H9 (cell line): Measurements from ENCODE around the gene POLR3B. TPM values are rescaled to one million over a fixed set of nuclear protein-coding genes. Genes with fewer than 3 reads are reported as not detected.

Source experiments
- DNase-seq: peaks from one replicate; pipeline ENCODE4 v3.0.0-alpha.2; 2017
- H2AFZ ChIP-seq: one replicate; pipeline ENCODE4 v1.6.1; 2013; ENCODE audit warnings: mild to moderate bottlenecking, low read length, control low read depth, moderate library complexity
- H2AK5ac ChIP-seq: 2 replicates; pipeline ENCODE4 v1.6.1; 2013; ENCODE audit warnings: low read length, control low read depth, mixed read lengths; ENCODE audit not compliant: insufficient read length
- H2BK120ac ChIP-seq: one replicate; pipeline ENCODE4 v1.6.1; 2013; ENCODE audit warnings: low read depth, mild to moderate bottlenecking, low read length, control low read depth, inconsistent platforms; ENCODE audit not compliant: poor library complexity, severe bottlenecking
- H2BK12ac ChIP-seq: 2 replicates; pipeline ENCODE4 v1.6.1; 2013; ENCODE audit warnings: low read length, control low read depth, mixed read lengths, low read depth; ENCODE audit not compliant: insufficient read length
- H2BK15ac ChIP-seq: 2 replicates; pipeline ENCODE4 v1.6.1; 2013; ENCODE audit warnings: low read depth, low read length, control low read depth
- H2BK20ac ChIP-seq: one replicate; pipeline ENCODE4 v1.6.1; 2013; ENCODE audit warnings: low read depth, mild to moderate bottlenecking, low read length, control low read depth, inconsistent platforms; ENCODE audit not compliant: poor library complexity, severe bottlenecking
- H2BK5ac ChIP-seq: 2 replicates; pipeline ENCODE4 v1.6.1; 2013; ENCODE audit warnings: low read length, control low read depth, mixed read lengths; ENCODE audit not compliant: insufficient read length
- H3K14ac ChIP-seq: 2 replicates; pipeline ENCODE4 v1.6.1; 2013; ENCODE audit warnings: low read length, control low read depth; ENCODE audit not compliant: insufficient read depth
- H3K18ac ChIP-seq: 2 replicates; pipeline ENCODE4 v1.6.1; 2013; ENCODE audit warnings: low read depth, mild to moderate bottlenecking, mixed read lengths, low read length, control low read depth; ENCODE audit not compliant: insufficient read length
- H3K23ac ChIP-seq: 2 replicates; pipeline ENCODE4 v1.6.1; 2013; ENCODE audit warnings: low read length, control low read depth, mixed read lengths, low read depth; ENCODE audit not compliant: insufficient read length
- H3K23me2 ChIP-seq: 2 replicates; pipeline ENCODE4 v1.6.1; 2013; ENCODE audit warnings: low read depth, mild to moderate bottlenecking, mixed read lengths, low read length, control low read depth; ENCODE audit not compliant: insufficient read length, poor library complexity, severe bottlenecking
- H3K27ac ChIP-seq: 2 replicates; pipeline ENCODE4 v1.5.1; 2013; ENCODE audit warnings: low read length, control low read depth, mixed read lengths, low read depth; ENCODE audit not compliant: insufficient read length
- H3K27me3 ChIP-seq: 2 replicates; pipeline ENCODE4 v1.6.1; 2013; ENCODE audit warnings: low read length, control low read depth, inconsistent platforms; ENCODE audit not compliant: insufficient read depth
- H3K4ac ChIP-seq: 2 replicates; pipeline ENCODE4 v1.6.1; 2013; ENCODE audit warnings: low read depth, mild to moderate bottlenecking, control low read depth, inconsistent platforms, low read length, moderate library complexity
- H3K4me1 ChIP-seq: 2 replicates; pipeline ENCODE4 v1.6.1; 2013; ENCODE audit warnings: low read length, control low read depth, inconsistent platforms; ENCODE audit not compliant: insufficient read depth
- H3K4me2 ChIP-seq: 2 replicates; pipeline ENCODE4 v1.6.1; 2013; ENCODE audit warnings: low read length, control low read depth, mixed read lengths; ENCODE audit not compliant: insufficient read length, insufficient read depth
- H3K56ac ChIP-seq: 2 replicates; pipeline ENCODE4 v1.6.1; 2013; ENCODE audit warnings: low read depth, mild to moderate bottlenecking, mixed read lengths, low read length, control low read depth; ENCODE audit not compliant: insufficient read length
- H3K79me1 ChIP-seq: 2 replicates; pipeline ENCODE4 v1.6.1; 2013; ENCODE audit warnings: low read depth, mild to moderate bottlenecking, moderate library complexity, low read length, control low read depth, inconsistent platforms; ENCODE audit not compliant: insufficient read depth, poor library complexity, severe bottlenecking
- H3K79me2 ChIP-seq: 2 replicates; pipeline ENCODE4 v1.6.1; 2013; ENCODE audit warnings: low read length, control low read depth, inconsistent platforms; ENCODE audit not compliant: insufficient read depth
- H3K9ac ChIP-seq: 2 replicates; pipeline ENCODE4 v1.6.1; 2013; ENCODE audit warnings: low read length, control low read depth, mixed read lengths; ENCODE audit not compliant: insufficient read length; ENCODE audit errors: extremely low read depth
- H3K9me3 ChIP-seq: one replicate; pipeline ENCODE4 v1.6.1; 2013; ENCODE audit warnings: low read depth, low read length, inconsistent platforms; ENCODE audit not compliant: control insufficient read depth
- H3T11ph ChIP-seq: one replicate; pipeline ENCODE4 v1.6.1; 2013; ENCODE audit warnings: mild to moderate bottlenecking, low read length, control low read depth, inconsistent platforms
- H4K20me1 ChIP-seq: one replicate; pipeline ENCODE4 v1.6.1; 2013; ENCODE audit not compliant: control insufficient read depth, insufficient read length, insufficient read depth
- H4K5ac ChIP-seq: 2 replicates; pipeline ENCODE4 v1.6.1; 2013; ENCODE audit warnings: low read depth, mild to moderate bottlenecking, mixed read lengths, low read length, control low read depth; ENCODE audit not compliant: insufficient read length
- H4K8ac ChIP-seq: replicated peaks from 2 replicates; pipeline ENCODE4 v1.6.1; 2013; ENCODE audit warnings: low read length, control low read depth, mixed read lengths, low read depth; ENCODE audit not compliant: insufficient read length
- H4K91ac ChIP-seq: 2 replicates; pipeline ENCODE4 v1.6.1; 2013; ENCODE audit warnings: low read depth, mild to moderate bottlenecking, moderate library complexity, mixed read lengths, low read length, control low read depth; ENCODE audit not compliant: insufficient read length
- H3K27ac Mint-ChIP-seq, 3 experiments: 2 replicates in 2 of 3; 3 replicates in 1 of 3; pipeline ENCODE4 v1.8.0; 2020 to 2021; ENCODE audit warnings: mixed read lengths in 3 of 3, mild to moderate bottlenecking in 1 of 3, moderate library complexity in 1 of 3
- H3K27me3 Mint-ChIP-seq: 2 replicates; pipeline ENCODE4 v1.8.0; 2021; ENCODE audit warnings: low read depth, mild to moderate bottlenecking, moderate library complexity, mixed read lengths
- H3K36me3 Mint-ChIP-seq, 3 experiments: 2 replicates in 2 of 3; 3 replicates in 1 of 3; pipeline ENCODE4 v1.8.0; 2020 to 2021; ENCODE audit warnings: low read depth in 3 of 3, mixed read lengths in 3 of 3; ENCODE audit not compliant: insufficient read depth in 1 of 3
- H3K4me1 Mint-ChIP-seq, 2 experiments: 2 replicates each; pipeline ENCODE4 v1.8.0; 2020; ENCODE audit warnings: mixed read lengths in 2 of 2
- H3K4me3 Mint-ChIP-seq, 2 experiments: 2 replicates in 1 of 2; 3 replicates in 1 of 2; pipeline ENCODE4 v1.8.0; 2020 to 2021; ENCODE audit warnings: mild to moderate bottlenecking in 2 of 2, mixed read lengths in 2 of 2, moderate library complexity in 1 of 2
- H3K9me3 Mint-ChIP-seq, 2 experiments: 2 replicates in 1 of 2; 3 replicates in 1 of 2; pipeline ENCODE4 v1.8.0; 2020; ENCODE audit warnings: mild to moderate bottlenecking in 2 of 2, mixed read lengths in 2 of 2, moderate library complexity in 1 of 2
- WGBS: extraction: QIAGEN DNeasy Blood & Tissue Kit; methylation state at CpG from one replicate; pipeline ENCODE4 v1.1.7; 2013; ENCODE audit warnings: missing lambda C conversion rate, low lambda C conversion rate, mixed read lengths; ENCODE audit not compliant: insufficient read length; ENCODE audit errors: extremely low coverage; 5-methylcytosine and 5-hydroxymethylcytosine counted together
- total RNA-seq: library from RNA; stranded (reverse); gene quantifications from 2 replicates; pipeline ENCODE4 v1.2.1, GENCODE V29; 2021
- TF ChIP-seq, protein P1 (sequence below): fragments of 200-600 bp; sonication (generic); conservative IDR thresholded peaks from 3 replicates; pipeline ENCODE4 v1.8.0; 2021; ENCODE audit warnings: antibody characterized with exemption, mild to moderate bottlenecking

POLR3B gene
- total RNA-seq, 1 experiment from 2014 or later = 13.4 TPM

DNA sequence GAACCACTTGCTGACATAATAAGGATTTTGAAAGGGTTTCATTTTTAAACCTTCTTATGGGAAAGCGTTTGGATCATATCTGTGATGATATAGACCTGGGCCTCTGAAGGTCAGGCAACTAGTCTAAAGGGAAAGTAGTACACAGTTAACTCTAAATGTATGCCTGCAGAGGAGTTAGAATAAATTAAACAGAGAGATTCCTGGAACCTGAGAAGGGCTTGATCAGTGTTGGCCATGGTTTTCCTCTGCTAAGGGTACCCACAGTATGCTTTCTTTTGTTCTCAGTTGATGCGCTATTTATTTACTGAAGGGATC is 14.4 kb upstream of the POLR3B start:
- Histone ChIP-seq H3K23me2 (no peaks in the 10 kb centered on the region), H3K9ac (no peak overlapping the region), H3K9me3 (no peaks in the 10 kb centered on the region), H3K4me1 (no peaks in the 10 kb centered on the region; the same call in 1 of the 2 replicates), H4K91ac (no peak overlapping the region), H3K4me2 (no peak overlapping the region), H2AFZ (no peak overlapping the region), H4K8ac (no peak overlapping the region), H2BK5ac (no peak overlapping the region), H3K56ac (no peak overlapping the region), H2BK12ac (no peak overlapping the region), H3K23ac (no peak overlapping the region), H4K5ac (no peak overlapping the region), H2BK120ac (no peak overlapping the region), H3K79me1 (no peaks in the 10 kb centered on the region), H3K14ac (no peak overlapping the region), H2BK20ac (no peak overlapping the region), H4K20me1 (no peaks in the 10 kb centered on the region), H3T11ph (no peak overlapping the region), H2AK5ac (no peak overlapping the region), H3K79me2 (no peaks in the 10 kb centered on the region), H3K27me3 (no peaks in the 10 kb centered on the region), H2BK15ac (no peak overlapping the region), H3K27ac (no peak overlapping the region), H3K4ac (no peak overlapping the region), H3K18ac (no peak overlapping the region)
- WGBS = no CpG with 5 or more reads among the region's 2 CpGs
- TF ChIP-seq, protein P1, sequence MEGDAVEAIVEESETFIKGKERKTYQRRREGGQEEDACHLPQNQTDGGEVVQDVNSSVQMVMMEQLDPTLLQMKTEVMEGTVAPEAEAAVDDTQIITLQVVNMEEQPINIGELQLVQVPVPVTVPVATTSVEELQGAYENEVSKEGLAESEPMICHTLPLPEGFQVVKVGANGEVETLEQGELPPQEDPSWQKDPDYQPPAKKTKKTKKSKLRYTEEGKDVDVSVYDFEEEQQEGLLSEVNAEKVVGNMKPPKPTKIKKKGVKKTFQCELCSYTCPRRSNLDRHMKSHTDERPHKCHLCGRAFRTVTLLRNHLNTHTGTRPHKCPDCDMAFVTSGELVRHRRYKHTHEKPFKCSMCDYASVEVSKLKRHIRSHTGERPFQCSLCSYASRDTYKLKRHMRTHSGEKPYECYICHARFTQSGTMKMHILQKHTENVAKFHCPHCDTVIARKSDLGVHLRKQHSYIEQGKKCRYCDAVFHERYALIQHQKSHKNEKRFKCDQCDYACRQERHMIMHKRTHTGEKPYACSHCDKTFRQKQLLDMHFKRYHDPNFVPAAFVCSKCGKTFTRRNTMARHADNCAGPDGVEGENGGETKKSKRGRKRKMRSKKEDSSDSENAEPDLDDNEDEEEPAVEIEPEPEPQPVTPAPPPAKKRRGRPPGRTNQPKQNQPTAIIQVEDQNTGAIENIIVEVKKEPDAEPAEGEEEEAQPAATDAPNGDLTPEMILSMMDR = no peak
- H3K27me3 Mint-ChIP-seq = no peaks in the 10 kb centered on the region; the same call in 1 of the 2 replicates
- no peaks in the 10 kb centered on the region for H3K9me3 Mint-ChIP-seq
- no peak overlapping the region for H3K27ac Mint-ChIP-seq
- DNase-seq = no peak
- H3K4me3 Mint-ChIP-seq = no peak overlapping the region
- H3K36me3 Mint-ChIP-seq = no peaks in the 10 kb centered on the region
- peaks cover 4 to 5% of the 10 kb centered on the region in 2 experiments; a peak in 1 of 4 replicates for H3K4me1 Mint-ChIP-seq
